Astrocyte of the spinal cord (primary cell): ENCODE results near the gene OPTC.

ENCODE experiments used
- DNase-seq: peaks from one replicate; pipeline ENCODE4 v3.0.0; 2011; ENCODE audit warnings: low read depth, low spot score
- H3K4me3 ChIP-seq: 2 replicates; pipeline ENCODE4 v1.5.1; 2011; ENCODE audit warnings: low read depth, mild to moderate bottlenecking, low read length, moderate library complexity
- in situ Hi-C: cut with HindIII; loops from 2 replicates; pipeline ENCODE4 v1.10.0; 2017; ENCODE audit warnings: low sequenced_read_pairs
- TF ChIP-seq, protein P1 (sequence below): IDR thresholded peaks from 2 replicates; pipeline ENCODE4 v1.5.1; 2012; ENCODE audit warnings: low read depth, mild to moderate bottlenecking, low read length, inconsistent platforms

OPTC gene

DNA sequence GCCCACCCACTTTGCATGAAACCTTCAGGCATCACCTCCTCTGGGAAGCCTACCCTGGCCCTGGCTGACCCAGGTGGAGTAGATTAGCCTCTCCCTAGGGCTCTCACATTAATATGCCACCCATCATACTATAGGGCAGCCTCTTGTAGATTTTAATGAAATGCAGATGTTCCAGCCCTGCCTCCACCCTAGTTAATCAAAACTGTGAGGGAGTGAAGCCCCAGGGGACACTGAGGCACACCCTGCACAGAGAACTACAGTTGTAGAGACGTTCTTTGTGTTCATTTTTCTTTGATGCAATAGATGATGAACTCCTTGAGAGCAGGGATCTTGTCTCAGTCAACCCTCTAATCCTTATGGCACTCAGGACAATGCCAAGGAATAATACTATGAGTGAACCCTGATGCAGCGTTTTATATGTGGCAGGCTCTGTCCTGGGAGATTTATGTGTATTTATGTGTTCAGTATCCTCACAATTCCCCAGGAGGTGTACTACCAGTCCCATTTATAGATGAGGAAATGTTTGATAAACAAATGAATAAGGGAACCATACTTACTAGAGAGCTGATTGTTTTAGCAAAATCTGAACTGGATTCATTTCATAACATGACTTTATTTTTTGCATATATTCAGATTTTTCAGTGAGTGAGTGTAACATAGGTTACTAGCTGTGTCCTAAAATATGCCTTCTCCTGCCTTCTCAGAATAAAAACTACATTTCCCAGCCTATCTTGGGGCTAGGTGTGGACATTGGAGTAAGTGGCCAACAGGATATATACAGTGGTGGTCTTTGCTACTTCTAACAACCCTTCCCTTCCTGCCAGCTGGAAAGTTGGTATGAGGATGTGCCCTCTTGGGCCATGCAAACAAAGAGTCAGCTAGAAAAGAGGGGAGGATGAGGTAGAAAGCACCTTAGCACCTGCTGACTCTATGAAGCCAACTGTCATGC is 41.8 kb upstream of the OPTC start:
- in situ Hi-C loops: no loop called here
- no peak overlapping the region for H3K4me3 ChIP-seq
- no peak for DNase-seq
- TF ChIP-seq, protein P1, sequence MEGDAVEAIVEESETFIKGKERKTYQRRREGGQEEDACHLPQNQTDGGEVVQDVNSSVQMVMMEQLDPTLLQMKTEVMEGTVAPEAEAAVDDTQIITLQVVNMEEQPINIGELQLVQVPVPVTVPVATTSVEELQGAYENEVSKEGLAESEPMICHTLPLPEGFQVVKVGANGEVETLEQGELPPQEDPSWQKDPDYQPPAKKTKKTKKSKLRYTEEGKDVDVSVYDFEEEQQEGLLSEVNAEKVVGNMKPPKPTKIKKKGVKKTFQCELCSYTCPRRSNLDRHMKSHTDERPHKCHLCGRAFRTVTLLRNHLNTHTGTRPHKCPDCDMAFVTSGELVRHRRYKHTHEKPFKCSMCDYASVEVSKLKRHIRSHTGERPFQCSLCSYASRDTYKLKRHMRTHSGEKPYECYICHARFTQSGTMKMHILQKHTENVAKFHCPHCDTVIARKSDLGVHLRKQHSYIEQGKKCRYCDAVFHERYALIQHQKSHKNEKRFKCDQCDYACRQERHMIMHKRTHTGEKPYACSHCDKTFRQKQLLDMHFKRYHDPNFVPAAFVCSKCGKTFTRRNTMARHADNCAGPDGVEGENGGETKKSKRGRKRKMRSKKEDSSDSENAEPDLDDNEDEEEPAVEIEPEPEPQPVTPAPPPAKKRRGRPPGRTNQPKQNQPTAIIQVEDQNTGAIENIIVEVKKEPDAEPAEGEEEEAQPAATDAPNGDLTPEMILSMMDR: no peak

DNA sequence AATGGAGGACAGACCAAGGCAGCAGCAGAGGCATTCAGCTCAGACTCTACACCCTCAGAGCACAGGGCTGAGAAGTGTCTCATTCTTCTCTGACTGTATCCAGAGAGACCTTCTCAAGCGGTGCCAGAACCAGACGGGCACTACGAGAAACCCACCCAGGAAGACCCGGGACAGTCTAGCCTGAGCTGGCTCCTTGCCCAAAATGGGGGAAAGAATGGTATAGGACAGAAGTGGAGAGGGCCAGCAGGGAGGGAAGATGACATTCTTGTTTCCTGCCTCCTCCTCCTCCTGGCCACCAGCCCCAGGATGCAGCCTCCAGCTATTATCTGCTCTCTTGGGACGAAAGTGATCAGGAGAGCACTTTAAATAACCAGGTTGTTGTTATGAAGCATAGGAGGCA is 40.9 kb upstream of the OPTC start:
- H3K4me3 ChIP-seq: no peak overlapping the region
- TF ChIP-seq, protein P1: no peak
- no peak for DNase-seq
- in situ Hi-C loops: no loop called here

DNA sequence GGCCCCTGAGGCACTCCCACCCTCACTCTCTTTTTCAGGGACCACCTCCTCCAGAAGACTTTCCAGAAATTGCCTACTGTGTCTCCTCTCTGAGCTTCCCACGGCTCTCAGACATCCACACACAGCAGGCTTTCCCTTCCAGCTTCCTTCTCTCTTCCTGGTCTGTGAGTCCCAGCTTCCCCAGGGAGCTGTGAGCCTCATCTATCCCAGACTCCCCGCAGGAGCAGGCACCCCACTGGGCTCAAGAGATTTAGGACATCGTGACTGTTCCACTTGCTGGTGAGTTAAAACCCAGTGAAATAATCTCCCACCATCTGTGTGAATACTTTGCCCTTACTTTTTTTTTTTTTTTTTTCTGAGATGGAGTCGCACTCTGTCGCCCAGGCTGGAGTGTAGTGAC is 40.3 kb upstream of the OPTC start:
- TF ChIP-seq, protein P1: no peak
- H3K4me3 ChIP-seq: no peak overlapping the region
- in situ Hi-C loops: no loop called here
- DNase-seq: no peak

DNA sequence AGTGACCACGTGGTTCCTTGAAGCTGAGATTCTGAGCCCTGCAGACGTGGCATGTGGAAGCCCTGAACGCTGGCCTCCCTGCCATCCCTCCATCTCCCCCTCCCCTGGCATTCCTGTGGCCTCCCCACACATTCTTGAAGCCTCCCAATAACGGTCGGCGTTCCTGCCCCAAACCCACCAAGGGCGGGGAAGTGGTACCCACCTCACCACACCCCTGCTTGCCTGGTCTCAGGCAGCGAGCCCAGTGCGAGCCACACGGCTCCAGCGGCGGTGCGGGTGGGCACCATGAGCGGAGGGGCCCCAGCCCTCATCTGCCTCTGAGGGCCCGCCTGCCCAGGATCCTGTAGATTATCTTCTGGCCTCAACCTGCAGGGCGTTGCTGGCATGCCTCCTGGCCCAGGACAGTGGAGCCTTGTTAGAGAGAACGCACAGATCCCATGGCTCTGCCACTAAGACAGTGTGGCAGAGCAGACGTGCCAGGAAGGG is 38.9 kb upstream of the OPTC start:
- no peak overlapping the region for H3K4me3 ChIP-seq
- DNase-seq: no peak
- in situ Hi-C loops: no loop called here
- TF ChIP-seq, protein P1: no peak

DNA sequence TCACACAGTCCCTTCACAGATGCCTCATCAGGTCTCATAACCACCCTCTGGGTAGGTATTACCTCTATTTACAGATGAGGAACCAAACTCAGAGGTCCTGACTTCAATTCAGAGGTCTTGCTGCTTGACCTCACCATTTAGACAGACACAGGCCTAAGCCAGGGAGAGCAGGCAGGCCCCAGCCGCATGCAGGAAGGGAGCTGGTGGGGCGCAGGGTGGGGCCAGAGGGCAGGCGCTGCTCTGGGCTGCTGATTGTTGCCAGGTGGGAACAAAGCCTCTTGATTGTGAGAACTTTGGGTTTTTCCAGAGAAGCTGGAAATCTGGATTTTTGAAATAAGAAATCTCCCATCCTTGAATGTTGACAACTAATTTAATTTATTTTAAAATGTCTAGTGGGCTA is 38.2 kb upstream of the OPTC start:
- TF ChIP-seq, protein P1: no peak
- no peak overlapping the region for H3K4me3 ChIP-seq
- DNase-seq: no peak
- in situ Hi-C loops: no loop called here

DNA sequence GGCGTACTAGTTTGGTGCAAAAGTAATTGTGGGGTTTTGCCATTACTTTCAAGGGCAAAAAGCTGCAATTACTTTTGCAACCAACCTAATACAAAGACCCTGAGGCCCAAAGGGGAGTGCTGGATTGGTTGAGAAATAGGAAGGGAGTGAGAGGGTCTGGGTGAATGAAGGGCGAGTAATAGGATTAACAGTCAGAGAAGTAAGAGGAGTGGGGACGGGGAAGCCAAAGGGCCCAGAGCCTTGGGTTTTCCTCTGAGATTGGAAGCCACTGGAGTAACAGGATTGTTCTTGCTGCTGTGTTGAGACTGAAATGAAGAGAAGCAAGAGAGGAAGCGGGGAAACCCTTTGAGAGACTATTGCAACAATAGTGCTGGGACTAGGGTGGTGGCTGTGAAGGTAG is 37.4 kb upstream of the OPTC start:
- H3K4me3 ChIP-seq: no peak overlapping the region
- DNase-seq: no peak
- in situ Hi-C loops: no loop called here
- TF ChIP-seq, protein P1: no peak
